Measurements from ENCODE around the gene CNOT1. TPM values are rescaled to one million over a fixed set of nuclear protein-coding genes. Genes with fewer than 3 reads are reported as not detected.

CNOT1 gene
- polyA plus RNA-seq, 1 experiment: 151 TPM

DNA sequence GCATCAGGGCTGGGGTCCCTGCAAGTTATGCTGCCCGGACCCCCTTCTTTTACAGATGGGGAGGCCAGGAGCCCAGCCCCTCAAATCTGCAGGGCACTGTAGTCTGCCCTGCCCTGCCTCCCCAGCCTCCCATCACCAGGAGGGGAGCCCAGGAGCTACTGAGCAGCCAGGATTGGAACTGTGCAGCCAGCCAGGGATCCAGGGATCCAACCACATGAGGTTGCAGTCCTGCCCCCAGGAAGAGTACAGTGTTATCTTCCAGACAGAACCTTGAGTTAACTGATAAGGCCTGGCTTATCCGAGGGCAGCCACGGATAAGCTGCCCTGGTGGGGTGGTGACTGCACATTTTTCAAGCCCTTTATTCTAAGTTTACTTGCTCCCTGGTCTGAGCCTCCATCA, 141.1 kb downstream of the CNOT1 start:
- H3K4me3 ChIP-seq (ENCODE audit: low read depth, low read length): no peak overlapping the region
- ChIA-PET CTCF (interaction anchor here (0.5 to 6.1 kb wide), 11 partner anchors 80 to 268 kb away, joined by 3 to 210 read pairs (median 7); partner anchors contain the start of gene GINS3), POLR2A (interaction anchor here (0.6 to 1.1 kb wide), 2 partner anchors 149 to 152 kb away, joined by 4 to 6 read pairs; no protein-coding TSS in a partner anchor)
- H3K27ac ChIP-seq (ENCODE audit: low read depth, low read length): no peak overlapping the region
- no peak for TF ChIP-seq CTCF (IDR thresholded peaks at IDR 0.05; ENCODE audit: low read depth, low read length)
- DNase-seq (ENCODE audit: low read depth, low spot score): no peak
- H3K9me3 ChIP-seq (ENCODE audit: control insufficient read depth, insufficient read depth, low read length): no peaks in the 10 kb centered on the region
- H3K27me3 ChIP-seq (ENCODE audit: control insufficient read depth, insufficient read depth, low read length): peaks cover 12% of the 10 kb centered on the region

DNA sequence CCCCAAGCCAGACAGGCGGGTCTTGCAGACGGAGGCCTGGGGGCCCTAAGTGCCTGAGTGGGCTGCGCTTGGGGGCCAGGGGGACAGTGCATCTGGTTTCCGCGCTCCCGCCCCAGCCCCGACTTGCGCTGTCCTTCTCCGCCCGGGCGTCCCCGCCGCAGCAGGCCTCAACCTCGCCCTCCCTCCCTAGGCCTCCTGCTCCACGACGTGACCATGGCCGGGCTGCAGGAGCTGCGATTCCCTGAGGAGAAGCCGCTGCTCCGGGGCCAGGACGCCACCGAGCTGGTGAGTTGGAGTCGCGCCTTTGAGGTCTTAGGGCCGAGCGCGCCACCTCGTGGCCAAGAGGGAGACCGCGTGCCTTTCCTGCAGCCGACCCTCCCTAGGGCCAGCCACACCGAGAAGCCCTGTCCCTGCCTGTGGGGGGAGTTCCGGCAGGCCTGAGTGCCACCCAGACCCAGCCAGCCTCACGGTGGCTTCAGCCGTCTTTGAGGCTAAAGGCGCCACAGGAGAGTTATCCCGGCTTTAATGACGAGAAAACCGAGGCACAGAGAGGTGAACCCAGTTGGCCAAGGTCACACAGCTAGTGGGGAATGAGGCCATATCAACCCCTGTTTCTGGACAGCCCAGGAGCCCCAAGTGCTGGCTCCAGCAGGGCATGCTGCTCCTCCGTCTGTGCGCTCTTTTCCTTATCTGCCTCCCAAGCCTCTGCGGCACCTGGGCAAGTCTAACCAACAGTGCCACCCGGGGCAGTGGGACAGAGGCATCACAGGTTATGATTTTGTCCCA, 141.9 kb downstream of the CNOT1 start:
- Histone ChIP-seq H3K27ac (ENCODE audit: low read depth, low read length) (no peak overlapping the region), H3K4me3 (ENCODE audit: low read depth, low read length) (0 out of 2 replicates have a peak overlapping the region, but pooled peaks have one; percentile 4), H3K9me3 (ENCODE audit: control insufficient read depth, insufficient read depth, low read length) (no peaks in the 10 kb centered on the region), H3K27me3 (ENCODE audit: control insufficient read depth, insufficient read depth, low read length) (peaks cover 11% of the 10 kb centered on the region)
- peak; percentile 38 for DNase-seq (ENCODE audit: low read depth, low spot score)
- CTCF ChIA-PET: interaction anchor here (0.5 to 6.1 kb wide), 15 partner anchors 15 to 366 kb away, joined by 3 to 210 read pairs (median 5); partner anchors contain the start of gene GINS3
- POLR2A ChIA-PET: interaction anchor here (0.6 to 1.1 kb wide), 2 partner anchors 148 to 151 kb away, joined by 4 to 6 read pairs; no protein-coding TSS in a partner anchor
- peak; percentile 84 for TF ChIP-seq CTCF (IDR thresholded peaks at IDR 0.05; ENCODE audit: low read depth, low read length)

GRCh38 chr16:58485184-58485887, 144.3 kb downstream of the CNOT1 start:
- Histone ChIP-seq H3K27ac (ENCODE audit: low read depth, low read length) (no peak overlapping the region), H3K9me3 (ENCODE audit: control insufficient read depth, insufficient read depth, low read length) (no peaks in the 10 kb centered on the region), H3K27me3 (ENCODE audit: control insufficient read depth, insufficient read depth, low read length) (peaks cover 11% of the 10 kb centered on the region), H3K4me3 (ENCODE audit: low read depth, low read length) (no peak overlapping the region)
- no peak for DNase-seq (ENCODE audit: low read depth, low spot score)
- no peak for TF ChIP-seq CTCF (IDR thresholded peaks at IDR 0.05; ENCODE audit: low read depth, low read length)
- CTCF ChIA-PET: interaction anchor here (0.7 to 6.1 kb wide), 8 partner anchors 10 to 302 kb away, joined by 3 to 210 read pairs (median 12); no protein-coding TSS in a partner anchor
- POLR2A ChIA-PET: interaction anchor here (0.9 kb wide), 1 partner anchor 157 kb away, joined by 3 read pairs; no protein-coding TSS in a partner anchor

DNA sequence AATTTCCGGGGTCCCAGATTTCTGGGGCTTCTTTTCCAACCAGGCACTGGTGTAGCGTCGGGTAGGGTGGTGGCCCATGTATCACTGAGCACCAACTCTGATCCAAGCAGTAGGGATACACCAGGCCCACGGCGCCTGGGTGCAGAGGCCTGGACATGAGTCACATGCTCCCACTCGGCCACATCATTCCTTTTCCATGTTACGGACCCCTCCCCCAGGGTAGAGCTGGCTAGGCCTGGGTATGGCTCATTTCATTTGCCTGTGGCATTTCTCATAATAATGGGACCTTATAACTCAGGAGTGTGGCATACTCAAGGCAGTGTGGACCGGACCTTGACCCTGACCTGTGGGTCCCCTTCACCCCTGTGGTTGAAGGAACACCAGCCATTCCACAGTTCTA, 147.7 kb downstream of the CNOT1 start:
- Histone ChIP-seq H3K27ac (ENCODE audit: low read depth, low read length) (no peak overlapping the region), H3K4me3 (ENCODE audit: low read depth, low read length) (no peak overlapping the region), H3K27me3 (ENCODE audit: control insufficient read depth, insufficient read depth, low read length) (peaks cover 5% of the 10 kb centered on the region), H3K9me3 (ENCODE audit: control insufficient read depth, insufficient read depth, low read length) (no peaks in the 10 kb centered on the region)
- ChIA-PET CTCF (no interaction called here), POLR2A (no interaction called here)
- no peak for DNase-seq (ENCODE audit: low read depth, low spot score)
- TF ChIP-seq CTCF (IDR thresholded peaks at IDR 0.05; ENCODE audit: low read depth, low read length): no peak

Measured in AG04450 (cell line).